Ovary (tissue), 3 donors: ENCODE results near the gene RDH12.

Experiments
- CTCF ChIP-seq, 3 donors: fragments of 450-650 bp in 2 of 3; fragments of 200-600 bp in 1 of 3; IDR thresholded peaks; one replicate each; pipeline versions ENCODE4 v1.5.1 to v1.8.0; 2016 to 2022; ENCODE audit warnings: antibody characterized with exemption in 3 of 3, mild to moderate bottlenecking in 1 of 3
- POLR2A ChIP-seq: fragments of 450-650 bp; IDR thresholded peaks from one replicate; pipeline ENCODE4 v1.6.1; 2017; ENCODE audit warnings: antibody characterized with exemption, mild to moderate bottlenecking, moderate library complexity
- donor health status: DM: no; HTN: no; CAD: no.

GRCh38 chr14:67704484-67705089, 2.9 kb downstream of the RDH12 start:
- TF ChIP-seq POLR2A (no peak), CTCF (IDR thresholded peaks at IDR 0.05) (peak; percentile 38 to 56 (median 45))
